Transverse colon (tissue), 4 donors: ENCODE data around the gene SHPK. TPM values are rescaled to one million over a fixed set of nuclear protein-coding genes. Genes with fewer than 3 reads are reported as not detected.

ENCODE experiments used
- DNase-seq: peaks from one replicate; pipeline ENCODE4 v3.0.0-alpha.2; 2019
- H3K27ac ChIP-seq, 4 donors: fragments of 200-600 bp; sonication (generic); 2 replicates each; pipeline ENCODE4 v1.5.1; 2016 to 2018; ENCODE audit warnings: inconsistent platforms in 4 of 4
- H3K27me3 ChIP-seq: fragments of 200-600 bp; sonication (generic); 2 replicates; pipeline ENCODE4 v1.5.1; 2017; ENCODE audit warnings: inconsistent platforms
- H3K36me3 ChIP-seq, 4 donors: fragments of 200-600 bp; sonication (generic); 2 replicates each; pipeline ENCODE4 v1.5.1; 2017 to 2019; ENCODE audit warnings: inconsistent platforms in 4 of 4
- H3K4me1 ChIP-seq, 4 donors: fragments of 200-600 bp; sonication (generic); 2 replicates each; pipeline ENCODE4 v1.5.1; 2017 to 2020; ENCODE audit warnings: inconsistent platforms in 4 of 4
- H3K4me3 ChIP-seq, 4 donors: fragments of 200-600 bp; sonication (generic); 1 replicate in 1 of 4; 2 replicates in 3 of 4; pipeline versions ENCODE4 v1.5.1 to v1.6.1; 2017 to 2019; ENCODE audit warnings: inconsistent platforms in 4 of 4
- H3K9me3 ChIP-seq, 2 donors: fragments of 200-600 bp; sonication (generic); 2 replicates each; pipeline ENCODE4 v1.5.1; 2017 to 2019; ENCODE audit warnings: inconsistent platforms in 2 of 2
- CTCF ChIP-seq, 5 experiments: fragments of 200-600 bp in 3 of 5; fragments of 450-650 bp in 2 of 5; sonication (generic) in 3 of 5; IDR thresholded peaks; 1 replicate in 2 of 5; 2 replicates in 3 of 5; pipeline ENCODE4 v1.5.1; 2016 to 2017; ENCODE audit warnings: antibody characterized with exemption in 5 of 5, inconsistent platforms in 3 of 5, mild to moderate bottlenecking in 2 of 5, moderate library complexity in 1 of 5
- EP300 ChIP-seq: sonication (generic); formaldehyde crosslinking; IDR thresholded peaks from one replicate; pipeline ENCODE4 v1.6.1; 2017; ENCODE audit warnings: antibody characterized with exemption, low read depth
- POLR2A ChIP-seq: fragments of 450-650 bp; IDR thresholded peaks from one replicate; pipeline ENCODE4 v1.6.1; 2016; ENCODE audit warnings: antibody characterized with exemption, mild to moderate bottlenecking, moderate library complexity
- POLR2AphosphoS5 ChIP-seq, 3 donors: sonication (generic); formaldehyde crosslinking; IDR thresholded peaks; one replicate each; pipeline ENCODE4 v1.6.1; 2016; ENCODE audit warnings: antibody characterized with exemption in 3 of 3
- WGBS, 2 donors: methylation state at CpG; one replicate each; pipeline ENCODE4 v1.1.5; 2018; ENCODE audit warnings: low coverage in 1 of 2; 5-methylcytosine and 5-hydroxymethylcytosine counted together
- in situ Hi-C, 4 donors: fragments of 200-750 bp; cut with MboI; loops; one replicate each; pipeline versions ENCODE4 v1.15.0 to v1.15.1; 2017; ENCODE audit warnings: low sequenced_read_pairs in 3 of 4, low pct_ligation_motif_present in 1 of 4, low pct_unique_long_range_greater_than_20kb in 1 of 4
- intact Hi-C: fragments of 100-400 bp; cut with DNase I; formaldehyde crosslinking; loops from one replicate; pipeline ENCODE4 v1.15.1; 2023; ENCODE audit warnings: low total_unique reads
- total RNA-seq, 4 donors: library from RNA; depleted of rRNA; stranded (reverse); fragments of >200 nt; gene quantifications; one replicate each; pipeline ENCODE4 v1.1.0, GENCODE V29; 2016

Gene SHPK
- total RNA-seq, 4 donors from 2014 or later, result 9.0 to 50.9 (median 24.2) TPM

GRCh38 chr17:3681565-3681964, 45.5 kb upstream of the SHPK start:
- 80% methylated on average over 20 of the region's 20 CpGs; no CpG with 5 or more reads in 1 of the 2 donors for WGBS, 2 donors
- H3K27me3 ChIP-seq, result peaks cover 30% of the 10 kb centered on the region
- no peak for TF ChIP-seq POLR2AphosphoS5 (IDR thresholded peaks at IDR 0.05)
- no peak for TF ChIP-seq EP300
- no peak for TF ChIP-seq POLR2A
- TF ChIP-seq CTCF (IDR thresholded peaks at IDR 0.05), result no peak
- no peak overlapping the region for H3K27ac ChIP-seq
- no peak overlapping the region for H3K4me3 ChIP-seq
- no peaks in the 10 kb centered on the region for H3K36me3 ChIP-seq
- no peaks in the 10 kb centered on the region for H3K9me3 ChIP-seq
- intact Hi-C loops, result no loop called here
- no peak for DNase-seq
- in situ Hi-C loops, result no loop called here
- no peaks in the 10 kb centered on the region for H3K4me1 ChIP-seq

GRCh38 chr17:3681057-3681456, 45.0 kb upstream of the SHPK start:
- in situ Hi-C loops, result no loop called here
- TF ChIP-seq EP300 (no peak), POLR2AphosphoS5 (IDR thresholded peaks at IDR 0.05) (no peak), POLR2A (no peak), CTCF (IDR thresholded peaks at IDR 0.05) (no peak)
- no peak for DNase-seq
- Histone ChIP-seq H3K9me3 (no peaks in the 10 kb centered on the region), H3K27me3 (peaks cover 30% of the 10 kb centered on the region), H3K36me3 (no peaks in the 10 kb centered on the region), H3K27ac (no peak overlapping the region), H3K4me3 (no peak overlapping the region), H3K4me1 (no peaks in the 10 kb centered on the region)
- intact Hi-C loops, result no loop called here
- WGBS, 2 donors, result 84 to 90% methylated on average over 4 to 12 of the region's 12 CpGs

- in situ Hi-C loops (no loop called here), intact Hi-C loops (no loop called here)
- Histone ChIP-seq H3K4me1 (no peaks in the 10 kb centered on the region), H3K9me3 (no peaks in the 10 kb centered on the region), H3K27ac (no peak overlapping the region), H3K36me3 (no peaks in the 10 kb centered on the region), H3K4me3 (no peak overlapping the region), H3K27me3 (peaks cover 22% of the 10 kb centered on the region)
- no peak for DNase-seq
- TF ChIP-seq CTCF (IDR thresholded peaks at IDR 0.05) (no peak), POLR2A (no peak), POLR2AphosphoS5 (IDR thresholded peaks at IDR 0.05) (no peak), EP300 (no peak)
- 35 to 40% methylated on average over 4 to 20 of the region's 20 CpGs for WGBS, 2 donors
Observed at GRCh38 chr17:3679531-3680126, 43.6 kb upstream of the SHPK start.

GRCh38 chr17:3678821-3679530, 42.9 kb upstream of the SHPK start:
- Histone ChIP-seq H3K27me3 (peaks cover 16% of the 10 kb centered on the region), H3K4me3 (no peak overlapping the region), H3K36me3 (no peaks in the 10 kb centered on the region), H3K27ac (no peak overlapping the region), H3K4me1 (no peaks in the 10 kb centered on the region), H3K9me3 (no peaks in the 10 kb centered on the region)
- intact Hi-C loops (no loop called here), in situ Hi-C loops (no loop called here)
- 80 to 86% methylated on average over 1 to 24 of the region's 27 CpGs for WGBS, 2 donors
- DNase-seq, result no peak
- TF ChIP-seq POLR2AphosphoS5 (IDR thresholded peaks at IDR 0.05) (no peak), EP300 (no peak), CTCF (IDR thresholded peaks at IDR 0.05) (no peak), POLR2A (no peak)
